OCI-LY1 (cell line): ENCODE results near the gene ETV7.

Source experiments
- EZH2 ChIP-seq: fragments of 200-600 bp; sonication (generic), shearing (Covaris generic); IDR thresholded peaks from 2 replicates; pipeline ENCODE4 v1.8.0; 2017; ENCODE audit warnings: borderline replicate concordance, mixed run types, mild to moderate bottlenecking, antibody characterized with exemption, low read length, moderate library complexity, mixed read lengths
- TF ChIP-seq, protein P1 (sequence below): fragments of 200-600 bp; sonication (generic), shearing (Covaris generic); IDR thresholded peaks from 2 replicates; pipeline ENCODE4 v1.5.1; 2017; ENCODE audit warnings: mild to moderate bottlenecking, antibody characterized with exemption, low read length, moderate library complexity, mixed read lengths

DNA sequence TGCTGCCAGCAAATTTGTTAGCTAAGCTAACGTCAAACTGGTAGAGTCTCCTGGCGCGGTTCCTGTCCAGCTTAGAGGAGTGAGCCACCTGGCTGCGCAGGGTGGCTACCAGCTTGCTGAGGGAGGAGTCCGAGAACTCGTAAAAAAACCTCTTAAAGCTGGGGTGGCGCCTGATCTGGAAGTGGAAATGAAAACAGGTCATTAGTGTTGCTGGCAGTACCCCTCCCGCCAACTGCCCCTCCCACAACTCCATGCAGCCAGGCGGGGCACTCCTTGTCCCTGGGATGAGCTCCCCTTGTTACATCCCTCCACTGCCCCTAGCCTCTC, 68.1 kb downstream of the ETV7 start:
- TF ChIP-seq, protein P1, sequence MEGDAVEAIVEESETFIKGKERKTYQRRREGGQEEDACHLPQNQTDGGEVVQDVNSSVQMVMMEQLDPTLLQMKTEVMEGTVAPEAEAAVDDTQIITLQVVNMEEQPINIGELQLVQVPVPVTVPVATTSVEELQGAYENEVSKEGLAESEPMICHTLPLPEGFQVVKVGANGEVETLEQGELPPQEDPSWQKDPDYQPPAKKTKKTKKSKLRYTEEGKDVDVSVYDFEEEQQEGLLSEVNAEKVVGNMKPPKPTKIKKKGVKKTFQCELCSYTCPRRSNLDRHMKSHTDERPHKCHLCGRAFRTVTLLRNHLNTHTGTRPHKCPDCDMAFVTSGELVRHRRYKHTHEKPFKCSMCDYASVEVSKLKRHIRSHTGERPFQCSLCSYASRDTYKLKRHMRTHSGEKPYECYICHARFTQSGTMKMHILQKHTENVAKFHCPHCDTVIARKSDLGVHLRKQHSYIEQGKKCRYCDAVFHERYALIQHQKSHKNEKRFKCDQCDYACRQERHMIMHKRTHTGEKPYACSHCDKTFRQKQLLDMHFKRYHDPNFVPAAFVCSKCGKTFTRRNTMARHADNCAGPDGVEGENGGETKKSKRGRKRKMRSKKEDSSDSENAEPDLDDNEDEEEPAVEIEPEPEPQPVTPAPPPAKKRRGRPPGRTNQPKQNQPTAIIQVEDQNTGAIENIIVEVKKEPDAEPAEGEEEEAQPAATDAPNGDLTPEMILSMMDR, result no peak
- TF ChIP-seq EZH2, result no peak
